ENCODE results near the gene STK32B. TPM values are rescaled to one million over a fixed set of nuclear protein-coding genes. Genes with fewer than 3 reads are reported as not detected.

Gene STK32B
- total and polyA plus RNA-seq, 2 of the 4 experiments (the other 2 are of a cell fraction) = 5.5 to 6.3 TPM

DNA sequence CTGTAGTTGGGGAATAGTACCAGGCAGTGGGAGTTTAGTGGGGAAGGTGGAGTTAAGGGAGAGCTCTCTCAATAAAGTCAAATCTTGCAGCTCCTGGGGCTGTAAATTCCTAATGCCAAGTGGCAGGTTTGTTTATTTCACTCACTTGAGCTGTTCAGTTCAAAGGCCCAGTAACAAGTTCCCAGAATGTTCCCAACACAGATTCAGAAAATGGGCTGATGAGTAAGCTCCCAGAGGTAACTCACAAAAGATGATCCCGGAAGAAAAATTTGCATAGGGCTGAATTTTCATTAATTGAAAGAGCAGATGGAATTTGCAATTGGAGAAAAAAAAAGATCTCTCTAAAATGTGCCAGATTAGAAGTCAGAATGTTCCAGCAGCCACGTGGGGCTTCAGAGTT, 370.9 kb downstream of the STK32B start:
- Histone ChIP-seq H2BK15ac (ENCODE audit: low read depth, low read length) (no peak overlapping the region), H4K20me1 (ENCODE audit: insufficient read depth, low read length) (no peaks in the 10 kb centered on the region; the same call in 1 of the 2 replicates), H3K27me3 (ENCODE audit: control insufficient read depth, insufficient read depth, low read length) (no peaks in the 10 kb centered on the region), H3K14ac (replicated peaks; ENCODE audit: low read depth, low read length) (no peak overlapping the region), H2BK20ac (ENCODE audit: low read depth, low read length) (no peak overlapping the region), H3K4me2 (ENCODE audit: low read depth, low read length) (no peak overlapping the region), H4K8ac (ENCODE audit: low read depth in 2 of 2, low read length in 2 of 2) (no peak overlapping the region), H3K4me3 (ENCODE audit: insufficient read depth, low read depth, low read length) (no peak overlapping the region), H3K79me1 (ENCODE audit: low read depth in 1 of 2, low read length in 2 of 2) (no peaks in the 10 kb centered on the region), H2AK5ac (ENCODE audit: low read depth, low read length) (no peak overlapping the region), H3K56ac (ENCODE audit: extremely low read depth, insufficient read depth, low read length) (no peak overlapping the region), H2AK9ac (replicated peaks; ENCODE audit: low read depth, low read length, poor library complexity) (no peak overlapping the region), H4K5ac (ENCODE audit: low read depth, low read length) (no peak overlapping the region), H2BK5ac (ENCODE audit: low read depth, low read length, poor library complexity, severe bottlenecking) (no peak overlapping the region), H3K9me1 (ENCODE audit: insufficient read depth, low read length) (peaks cover 7% of the 10 kb centered on the region; the same call in 1 of the 2 replicates), H3K18ac (ENCODE audit: low read depth, low read length) (no peak overlapping the region), H3K4me1 (ENCODE audit: control insufficient read depth, insufficient read depth, low read length) (no peaks in the 10 kb centered on the region), H3K9me3 (ENCODE audit: control insufficient read depth, insufficient read depth, low read length) (peaks cover 2% of the 10 kb centered on the region), H3K23ac (ENCODE audit: low read depth, low read length) (no peak overlapping the region), H3K9ac (ENCODE audit: low read depth, low read length) (no peak overlapping the region), H4K91ac (ENCODE audit: insufficient read depth, low read depth, low read length) (no peak overlapping the region), H2BK120ac (ENCODE audit: low read depth, low read length) (no peak overlapping the region), H2AFZ (replicated peaks; ENCODE audit: low read length, poor library complexity) (no peak overlapping the region), H3K27ac (ENCODE audit: insufficient read depth, low read length) (no peak overlapping the region), H3K36me3 (ENCODE audit: control insufficient read depth, insufficient read depth, low read length) (peaks cover 3% of the 10 kb centered on the region; the same call in 1 of the 2 replicates), H3K4ac (ENCODE audit: low read depth, low read length) (no peak overlapping the region)
- in situ Hi-C loops (cut with MboI; ENCODE audit: low sequenced_read_pairs) = no loop called here
- TF ChIP-seq RAD21 (IDR thresholded peaks at IDR 0.05; ENCODE audit: low read length) (no peak), FOS (IDR thresholded peaks at IDR 0.05; ENCODE audit: low read depth, low read length) (no peak), BHLHE40 (IDR thresholded peaks at IDR 0.05; ENCODE audit: low read depth, low read length) (no peak), CEBPB (IDR thresholded peaks at IDR 0.05; ENCODE audit: low read depth, low read length) (no peak), MAZ (IDR thresholded peaks at IDR 0.05; ENCODE audit: borderline replicate concordance, low read depth, low read length) (no peak), NFE2L2 (IDR thresholded peaks at IDR 0.05; ENCODE audit: low read depth, low read length) (no peak), CHD1 (IDR thresholded peaks at IDR 0.05; ENCODE audit: low read depth, low read length) (no peak), SMC3 (IDR thresholded peaks at IDR 0.05; ENCODE audit: low read depth, low read length) (no peak), RCOR1 (IDR thresholded peaks at IDR 0.05; ENCODE audit: insufficient replicate concordance, low read length) (no peak), MXI1 (IDR thresholded peaks at IDR 0.05; ENCODE audit: borderline replicate concordance, low read depth, low read length) (no peak), RFX5 (IDR thresholded peaks at IDR 0.05; ENCODE audit: low read depth, low read length) (no peak), MAFK (IDR thresholded peaks at IDR 0.05; ENCODE audit: low read depth, low read length) (no peak), POLR2A (IDR thresholded peaks at IDR 0.05; ENCODE audit: low read depth, low read length) (no peak)
- TF ChIP-seq, protein P1, sequence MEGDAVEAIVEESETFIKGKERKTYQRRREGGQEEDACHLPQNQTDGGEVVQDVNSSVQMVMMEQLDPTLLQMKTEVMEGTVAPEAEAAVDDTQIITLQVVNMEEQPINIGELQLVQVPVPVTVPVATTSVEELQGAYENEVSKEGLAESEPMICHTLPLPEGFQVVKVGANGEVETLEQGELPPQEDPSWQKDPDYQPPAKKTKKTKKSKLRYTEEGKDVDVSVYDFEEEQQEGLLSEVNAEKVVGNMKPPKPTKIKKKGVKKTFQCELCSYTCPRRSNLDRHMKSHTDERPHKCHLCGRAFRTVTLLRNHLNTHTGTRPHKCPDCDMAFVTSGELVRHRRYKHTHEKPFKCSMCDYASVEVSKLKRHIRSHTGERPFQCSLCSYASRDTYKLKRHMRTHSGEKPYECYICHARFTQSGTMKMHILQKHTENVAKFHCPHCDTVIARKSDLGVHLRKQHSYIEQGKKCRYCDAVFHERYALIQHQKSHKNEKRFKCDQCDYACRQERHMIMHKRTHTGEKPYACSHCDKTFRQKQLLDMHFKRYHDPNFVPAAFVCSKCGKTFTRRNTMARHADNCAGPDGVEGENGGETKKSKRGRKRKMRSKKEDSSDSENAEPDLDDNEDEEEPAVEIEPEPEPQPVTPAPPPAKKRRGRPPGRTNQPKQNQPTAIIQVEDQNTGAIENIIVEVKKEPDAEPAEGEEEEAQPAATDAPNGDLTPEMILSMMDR (conservative IDR thresholded peaks at IDR 0.05; ENCODE audit: low read depth, low read length) = no peak
- TF ChIP-seq, protein P2, sequence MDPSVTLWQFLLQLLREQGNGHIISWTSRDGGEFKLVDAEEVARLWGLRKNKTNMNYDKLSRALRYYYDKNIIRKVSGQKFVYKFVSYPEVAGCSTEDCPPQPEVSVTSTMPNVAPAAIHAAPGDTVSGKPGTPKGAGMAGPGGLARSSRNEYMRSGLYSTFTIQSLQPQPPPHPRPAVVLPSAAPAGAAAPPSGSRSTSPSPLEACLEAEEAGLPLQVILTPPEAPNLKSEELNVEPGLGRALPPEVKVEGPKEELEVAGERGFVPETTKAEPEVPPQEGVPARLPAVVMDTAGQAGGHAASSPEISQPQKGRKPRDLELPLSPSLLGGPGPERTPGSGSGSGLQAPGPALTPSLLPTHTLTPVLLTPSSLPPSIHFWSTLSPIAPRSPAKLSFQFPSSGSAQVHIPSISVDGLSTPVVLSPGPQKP (IDR thresholded peaks at IDR 0.05; ENCODE audit: borderline replicate concordance, low read depth, low read length) = no peak
- TF ChIP-seq, protein P3, sequence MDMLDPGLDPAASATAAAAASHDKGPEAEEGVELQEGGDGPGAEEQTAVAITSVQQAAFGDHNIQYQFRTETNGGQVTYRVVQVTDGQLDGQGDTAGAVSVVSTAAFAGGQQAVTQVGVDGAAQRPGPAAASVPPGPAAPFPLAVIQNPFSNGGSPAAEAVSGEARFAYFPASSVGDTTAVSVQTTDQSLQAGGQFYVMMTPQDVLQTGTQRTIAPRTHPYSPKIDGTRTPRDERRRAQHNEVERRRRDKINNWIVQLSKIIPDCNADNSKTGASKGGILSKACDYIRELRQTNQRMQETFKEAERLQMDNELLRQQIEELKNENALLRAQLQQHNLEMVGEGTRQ (IDR thresholded peaks at IDR 0.05; ENCODE audit: low read depth, low read length) = no peak
- dilution Hi-C loops (cut with HindIII; ENCODE audit: low sequenced_read_pairs, unreplicated experiment) = no loop called here
- ATAC-seq (ENCODE audit: low read depth) (no peak), DNase-seq (no peak)
- CTCF ChIA-PET = interaction anchor here (1.0 kb wide), 1 partner anchor 23 kb away, joined by 3 read pairs; no protein-coding TSS in a partner anchor
- WGBS, 2 experiments (ENCODE audit: extremely low coverage in 2 of 2, insufficient read length in 1 of 2) = 75% methylated on average over 2 of the region's 2 CpGs; no CpG with 5 or more reads in 1 of the 2 experiments
- POLR2A ChIA-PET (ENCODE audit: unreplicated experiment) = no interaction called here
- BruUV-seq (replicated peaks) = no TSS peak
- intact Hi-C loops (cut with micrococcal nuclease) = no loop called here
